NCI-H1417 treated with DMSO at 0.1 percent for 48 hours (cell line): ENCODE measurements around the gene C12orf50.
"Not testable (repeated sequence)": the region's sequence is repeated elsewhere in the genome, so short reads cannot be mapped to it uniquely, and the experiment has no call there.

Source experiments
- DNase-seq: peaks from one replicate; lab custom pipeline; 2025; lab: John Stamatoyannopoulos, UW

C12orf50 gene, protein sequence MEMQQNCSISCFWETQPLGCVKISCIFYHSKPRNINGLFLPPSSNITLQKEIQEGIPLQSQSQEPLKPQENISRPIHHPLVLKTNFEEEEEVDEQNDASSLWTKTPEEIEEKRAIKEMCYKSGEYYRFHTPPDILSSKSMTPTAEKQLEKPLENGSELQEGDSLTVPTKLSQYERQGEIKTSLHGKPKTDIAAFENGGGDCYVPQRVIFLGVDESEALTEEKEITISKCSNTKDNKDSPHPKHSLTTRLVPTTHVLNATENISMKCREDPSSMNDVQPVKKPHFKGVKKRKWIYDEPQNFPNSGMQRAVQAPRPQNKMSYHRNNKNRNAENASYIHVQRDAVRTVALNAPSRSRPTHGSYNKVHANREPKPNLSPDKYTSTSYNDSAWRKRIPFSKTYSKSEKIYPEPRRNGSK

DNA sequence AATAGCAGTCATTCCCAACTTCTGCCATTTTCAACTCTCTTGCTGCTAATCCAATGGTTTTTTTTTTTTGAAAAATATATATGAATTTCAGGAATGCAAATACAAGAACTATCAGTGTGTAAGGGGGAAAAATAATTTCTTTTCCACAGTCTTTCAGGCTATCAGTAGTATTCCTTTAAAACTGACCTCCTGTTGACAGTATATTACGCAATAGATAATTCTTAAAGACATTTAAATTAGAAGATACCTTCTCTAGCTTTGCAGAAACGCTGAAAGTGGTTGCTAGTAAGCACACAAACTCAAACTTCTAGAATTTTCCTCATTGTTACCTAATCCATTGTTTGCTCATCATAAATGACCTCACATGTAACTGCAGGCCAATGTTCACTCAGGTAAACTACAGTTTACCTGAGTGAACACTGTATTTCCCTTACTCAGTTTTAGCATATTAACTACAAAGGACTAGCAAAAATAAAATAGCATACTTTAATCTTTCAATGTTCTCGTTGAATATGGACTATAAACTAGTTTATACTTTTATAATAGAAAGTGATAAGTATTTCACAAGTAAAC lies at the start of gene C12orf50:
TSS of gene C12orf50 (minus strand) at position 309 of the 573 bp plus-strand sequence. CDS start 2,439 bp downstream, outside the sequence.
- no peak for DNase-seq

GRCh38 chr12:88067301-88067700 lies 38.1 kb upstream of the C12orf50 start:
- DNase-seq = no peak

GRCh38 chr12:88063375-88063774 lies 34.2 kb upstream of the C12orf50 start:
- DNase-seq = no peak

DNA sequence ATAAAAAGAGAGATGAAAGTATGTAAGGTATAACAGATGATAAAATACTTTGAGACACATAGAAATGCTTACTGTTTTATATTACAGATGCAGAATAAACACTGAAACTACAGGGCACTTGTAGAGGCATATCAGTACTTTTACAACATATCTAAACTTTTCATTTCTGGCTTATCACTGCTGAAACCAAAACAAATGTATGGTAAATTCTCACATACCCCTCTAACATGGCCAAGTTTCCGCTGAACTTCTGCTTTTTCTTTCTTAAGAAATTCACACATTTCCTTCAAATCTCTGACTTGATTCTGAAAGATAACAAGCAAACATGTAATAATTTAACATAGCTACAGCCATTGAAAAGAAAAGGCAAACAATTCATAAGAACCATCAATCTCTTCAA lies 33.3 kb upstream of the C12orf50 start:
- DNase-seq = no peak

GRCh38 chr12:88058719-88059077 lies 29.5 kb upstream of the C12orf50 start:
- no peak for DNase-seq

DNA sequence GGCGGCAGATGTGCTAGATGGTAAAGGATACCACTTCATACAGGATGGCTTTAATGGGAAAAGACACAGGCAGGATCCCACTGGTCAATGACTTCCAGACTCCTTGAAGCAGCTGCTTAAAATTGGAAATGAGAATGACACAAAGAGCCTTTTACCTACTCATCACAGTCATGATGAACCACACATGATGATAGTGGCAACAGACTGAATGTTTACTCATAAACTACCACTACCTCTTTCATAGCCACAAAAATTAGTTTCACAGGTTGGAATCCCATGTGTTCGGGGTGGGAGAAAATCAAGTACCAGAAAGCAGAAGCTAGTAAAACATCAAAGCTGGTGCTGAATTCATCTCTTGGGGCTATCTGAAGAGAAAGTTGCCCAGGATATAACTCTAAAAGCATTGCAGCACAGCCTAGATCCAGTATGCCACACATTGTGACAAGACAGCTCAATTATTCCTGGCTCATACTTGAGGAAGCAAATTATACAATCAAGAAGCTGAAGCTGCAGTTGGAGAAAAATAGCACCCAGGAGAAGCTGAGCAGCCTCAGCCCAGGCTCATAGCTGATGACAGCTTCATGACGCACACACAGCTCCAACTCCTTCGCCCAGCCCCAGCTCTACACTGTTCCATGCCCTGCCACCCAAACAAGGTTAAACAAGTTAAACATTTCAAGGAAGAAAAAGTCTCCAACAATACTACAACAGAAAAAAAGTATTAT lies 29.0 kb upstream of the C12orf50 start:
- DNase-seq = no peak

DNA sequence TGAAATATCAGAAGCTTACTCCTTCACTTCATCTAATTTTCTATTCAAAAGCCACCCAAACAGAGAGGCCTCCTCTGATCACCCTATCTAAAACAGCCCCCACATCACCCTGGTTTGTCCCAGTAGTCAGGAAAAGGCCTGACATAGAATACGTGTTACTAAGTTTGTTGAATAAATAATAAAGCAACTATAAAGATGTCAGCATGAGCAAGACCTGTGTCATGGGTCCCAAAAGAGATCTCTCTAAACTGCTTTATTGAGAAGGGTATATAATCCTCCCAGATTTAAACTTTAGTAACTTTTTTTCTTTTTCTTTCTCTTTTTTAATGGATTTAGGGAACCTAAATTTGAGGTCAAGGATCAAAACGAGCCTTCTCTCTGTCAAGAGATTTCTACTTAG lies 27.4 kb upstream of the C12orf50 start:
- no peak for DNase-seq

GRCh38 chr12:88052686-88053085 lies 23.5 kb upstream of the C12orf50 start:
- no peak for DNase-seq

- no peak for DNase-seq
Observed at GRCh38 chr12:88044035-88044434, 14.8 kb upstream of the C12orf50 start.

- DNase-seq = no peak
Observed at GRCh38 chr12:88037770-88038169, 8.6 kb upstream of the C12orf50 start.

DNA sequence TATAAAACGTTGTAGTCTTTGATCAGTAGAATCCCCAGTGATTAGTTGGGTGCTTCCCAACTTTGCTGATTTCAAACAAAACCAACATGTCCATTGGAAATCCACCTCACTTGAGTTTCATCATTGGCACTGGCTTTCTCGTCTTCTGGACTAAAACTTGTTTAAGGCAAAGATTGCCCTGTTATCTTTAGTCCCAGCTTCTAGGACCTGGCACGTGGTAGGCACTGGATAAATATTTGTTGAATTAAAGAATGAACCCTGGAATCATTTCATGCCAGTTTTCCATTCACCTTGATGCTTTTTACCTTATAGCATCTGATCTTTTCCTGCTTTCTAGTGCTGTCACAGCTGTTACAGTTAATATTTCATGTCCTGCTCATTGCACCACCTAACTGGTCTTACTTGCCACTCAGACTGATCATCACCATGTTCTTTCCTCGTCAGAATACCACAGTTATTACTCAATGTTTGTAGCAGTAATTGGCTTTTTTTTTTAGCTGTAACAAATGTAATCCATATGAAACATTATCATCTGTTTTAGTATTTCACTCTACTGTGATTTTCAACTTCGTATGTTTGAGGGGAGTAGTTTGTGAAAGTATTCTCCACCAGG lies 7.3 kb upstream of the C12orf50 start:
- no peak for DNase-seq

GRCh38 chr12:88035907-88036289 lies 6.7 kb upstream of the C12orf50 start:
- DNase-seq = no peak

DNA sequence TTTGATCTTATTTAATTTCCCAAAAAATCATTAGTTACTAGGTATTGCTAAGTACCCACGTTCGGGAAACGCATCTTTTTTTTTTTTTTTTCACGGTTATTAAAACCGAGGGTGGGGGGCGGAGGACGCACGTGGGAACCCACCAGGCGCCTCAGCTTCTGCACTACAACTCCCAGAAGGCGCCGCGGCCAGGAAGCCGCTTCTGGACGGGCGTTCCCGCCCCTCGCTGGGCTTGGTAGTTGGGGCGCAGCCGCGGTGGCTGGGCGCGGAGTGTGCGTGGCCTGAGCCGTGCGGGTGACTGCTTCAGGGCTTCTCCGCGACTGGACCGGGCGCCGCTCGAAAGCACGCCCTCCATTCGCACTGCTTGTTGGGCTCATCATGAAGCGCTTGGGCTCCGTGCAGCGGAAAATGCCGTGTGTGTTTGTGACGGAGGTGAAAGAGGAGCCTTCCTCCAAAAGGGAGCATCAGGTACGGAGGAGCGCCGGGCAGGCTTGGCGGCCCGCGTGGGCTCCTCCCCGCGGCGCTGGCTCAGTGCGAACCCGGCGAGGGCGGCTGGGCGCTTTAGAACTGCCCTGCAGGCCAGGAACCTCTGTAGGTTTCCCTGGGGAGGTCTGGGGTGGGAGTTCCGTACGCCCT lies 6.2 kb upstream of the C12orf50 start:
- peak; percentile 67 for DNase-seq

GRCh38 chr12:88031161-88031560 lies 2.0 kb upstream of the C12orf50 start:
- not testable (repeated sequence) for DNase-seq

- DNase-seq = no peak
Observed at GRCh38 chr12:88026196-88026595, 3.0 kb downstream of the C12orf50 start.

GRCh38 chr12:88017964-88018363 lies 11.2 kb downstream of the C12orf50 start:
- no peak for DNase-seq

GRCh38 chr12:88015825-88016224 lies 13.4 kb downstream of the C12orf50 start:
- DNase-seq = no peak

DNA sequence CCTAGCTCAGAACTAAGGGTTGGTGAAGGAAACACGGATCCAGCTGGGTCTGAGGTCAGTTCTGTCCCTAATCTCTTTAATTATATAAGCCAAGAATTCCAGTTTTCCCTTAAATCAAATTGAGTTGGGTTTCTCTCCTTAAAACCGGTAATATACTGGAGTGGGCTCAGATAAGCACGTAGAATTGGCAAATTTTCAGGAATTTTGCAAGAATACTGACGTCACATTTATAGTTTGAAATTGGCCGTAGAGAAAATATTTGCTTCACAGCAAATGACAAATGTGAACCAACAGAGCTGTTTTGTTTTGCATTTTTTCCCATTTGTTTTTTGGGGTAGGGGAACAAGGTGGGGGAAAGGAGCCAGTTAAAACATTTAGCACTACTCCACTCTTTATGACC lies 17.4 kb downstream of the C12orf50 start:
- no peak for DNase-seq

GRCh38 chr12:88006351-88006750 lies 22.9 kb downstream of the C12orf50 start:
- DNase-seq = no peak

DNA sequence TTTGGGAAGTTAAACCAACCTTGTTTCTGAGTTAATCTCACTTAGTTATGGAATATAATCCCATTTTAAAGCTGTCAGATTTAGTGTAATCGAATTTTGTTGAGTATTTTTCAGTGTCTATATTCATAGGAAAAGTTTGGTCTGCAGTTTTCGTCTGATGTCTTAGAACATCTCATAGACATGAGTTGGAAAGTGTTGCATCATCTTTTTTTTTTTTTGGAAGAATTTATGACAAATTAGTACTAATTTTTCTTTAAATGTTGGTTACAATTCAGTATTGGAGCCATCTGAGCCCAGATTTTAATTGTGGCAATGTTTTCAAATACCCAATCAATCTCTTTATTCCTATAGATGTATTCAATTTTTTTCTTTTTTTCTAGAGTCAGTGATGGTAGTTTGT lies 27.9 kb downstream of the C12orf50 start:
- no peak for DNase-seq

DNA sequence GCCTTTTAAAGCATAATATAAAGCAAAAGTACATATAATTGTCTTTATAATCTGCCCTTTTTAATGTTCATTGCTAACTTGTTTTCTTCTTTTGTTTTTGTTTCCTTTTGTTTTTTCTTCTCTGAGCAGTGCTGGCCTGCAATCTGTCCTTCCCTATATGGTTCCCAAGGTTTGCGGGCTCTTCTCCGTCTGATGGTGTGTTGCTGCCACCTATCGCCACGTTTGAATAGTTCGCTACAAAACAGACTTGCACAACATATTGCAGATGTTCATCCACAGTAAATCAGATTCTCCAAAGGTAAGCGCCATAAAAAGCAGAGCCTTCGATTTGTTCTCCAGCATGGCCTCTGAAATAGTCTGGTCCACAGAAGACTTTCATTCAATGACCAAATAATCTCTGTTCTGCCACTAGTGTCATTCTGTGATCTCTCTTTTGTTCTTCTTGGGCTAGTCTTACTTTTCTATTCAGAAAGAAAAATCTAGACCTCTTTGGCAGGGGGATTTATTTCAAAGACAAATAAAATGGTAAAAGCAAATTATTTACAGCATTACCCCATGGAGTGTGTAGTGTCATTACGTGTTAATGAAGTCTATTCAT lies 33.5 kb downstream of the C12orf50 start:
- DNase-seq = peak; percentile 61

- no peak for DNase-seq
Observed at GRCh38 chr12:87991483-87991882, 37.7 kb downstream of the C12orf50 start.
